OCI-LY7 (cell line): ENCODE measurements around the gene WASF2.

ENCODE experiments used
- CTCF ChIP-seq: fragments of 200-600 bp; sonication (generic); conservative IDR thresholded peaks from 2 replicates; pipeline ENCODE4 v1.5.1; 2014; ENCODE audit warnings: mild to moderate bottlenecking, antibody characterized with exemption, low read length, moderate library complexity, mixed read lengths
- EZH2phosphoT487 ChIP-seq: fragments of 200-600 bp; sonication (generic); IDR thresholded peaks from 2 replicates; pipeline ENCODE4 v1.6.1; 2018; ENCODE audit warnings: low read depth, borderline replicate concordance, mild to moderate bottlenecking, mixed run types, antibody characterized with exemption, low read length, moderate library complexity, mixed read lengths

GRCh38 chr1:27377760-27378495, 112.0 kb downstream of the WASF2 start:
- TF ChIP-seq CTCF (no peak), EZH2phosphoT487 (no peak)
